HG02884 (cell line): ENCODE measurements around the gene PRMT7.

Source experiments
- ATAC-seq: cut with Tn5 transposase; IDR thresholded peaks from one replicate; pipeline ENCODE4 v1.9.1; 2021; ENCODE audit warnings: mild to moderate bottlenecking, moderate library complexity; ENCODE audit not compliant: unreplicated experiment

The PRMT7 gene

GRCh38 chr16:68388124-68388523, 77.3 kb downstream of the PRMT7 start:
- no peak for ATAC-seq

- ATAC-seq, result no peak
Observed at GRCh38 chr16:68389006-68389405, 78.2 kb downstream of the PRMT7 start.

- ATAC-seq, result no peak
Observed at GRCh38 chr16:68389750-68390371, 79.0 kb downstream of the PRMT7 start.

GRCh38 chr16:68393333-68393732, 82.5 kb downstream of the PRMT7 start:
- no peak for ATAC-seq

GRCh38 chr16:68395167-68395786, 84.5 kb downstream of the PRMT7 start:
- no peak for ATAC-seq

- no peak for ATAC-seq
Observed at GRCh38 chr16:68395815-68396214, 85.0 kb downstream of the PRMT7 start.

- ATAC-seq, result no peak
Observed at GRCh38 chr16:68396481-68396880, 85.7 kb downstream of the PRMT7 start.

GRCh38 chr16:68397710-68398201, 86.9 kb downstream of the PRMT7 start:
- ATAC-seq, result no peak

GRCh38 chr16:68399456-68399855, 88.6 kb downstream of the PRMT7 start:
- ATAC-seq, result no peak

GRCh38 chr16:68400083-68400923, 89.5 kb downstream of the PRMT7 start:
- ATAC-seq, result no peak

GRCh38 chr16:68400924-68401460, 90.2 kb downstream of the PRMT7 start:
- ATAC-seq, result no peak

GRCh38 chr16:68401871-68402747, 91.3 kb downstream of the PRMT7 start:
- ATAC-seq, result no peak

GRCh38 chr16:68402748-68403040, 91.9 kb downstream of the PRMT7 start:
- no peak for ATAC-seq

GRCh38 chr16:68403177-68403576, 92.4 kb downstream of the PRMT7 start:
- no peak for ATAC-seq

- no peak for ATAC-seq
Observed at GRCh38 chr16:68403704-68404103, 92.9 kb downstream of the PRMT7 start.

- no peak for ATAC-seq
Observed at GRCh38 chr16:68404736-68405345, 94.0 kb downstream of the PRMT7 start.

- no peak for ATAC-seq
Observed at GRCh38 chr16:68406458-68407152, 95.8 kb downstream of the PRMT7 start.
